ENCODE data around the gene PRUNE2. TPM values are rescaled to one million over a fixed set of nuclear protein-coding genes. Genes with fewer than 3 reads are reported as not detected.

PRUNE2 gene
- total RNA-seq, 2 donors from 2014 or later, result 12.1 to 90.0 TPM

DNA sequence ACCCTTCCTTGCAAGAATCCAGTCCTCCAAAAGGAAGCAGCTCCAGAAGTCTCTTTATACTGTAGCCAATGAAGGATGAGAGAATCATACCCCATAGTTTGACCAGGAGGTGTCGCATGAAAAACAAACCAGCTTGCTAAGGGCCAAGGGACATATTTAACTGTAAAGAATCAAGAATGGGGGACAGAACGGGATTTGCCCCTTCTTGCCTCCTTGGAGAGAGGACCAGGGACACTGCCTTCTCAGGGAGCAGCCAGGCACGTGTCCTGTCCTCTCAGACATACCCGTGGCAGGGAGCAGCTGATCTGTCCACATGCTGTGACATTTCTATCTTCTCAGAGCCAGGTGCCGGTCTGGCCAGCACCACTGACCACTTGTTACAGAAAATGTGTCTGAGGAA, 11.7 kb downstream of the PRUNE2 start:
- Histone ChIP-seq H3K4me3 (no peak overlapping the region), H3K36me3 (no peaks in the 10 kb centered on the region), H3K27me3 (no peaks in the 10 kb centered on the region), H3K4me1 (peaks cover 5% of the 10 kb centered on the region), H3K9ac (ENCODE audit: low read depth in 2 of 2, low read length in 2 of 2) (no peak overlapping the region), H3K27ac (peak overlapping the region; percentile 14), H3K9me3 (no peaks in the 10 kb centered on the region)
- TF ChIP-seq, protein P1, sequence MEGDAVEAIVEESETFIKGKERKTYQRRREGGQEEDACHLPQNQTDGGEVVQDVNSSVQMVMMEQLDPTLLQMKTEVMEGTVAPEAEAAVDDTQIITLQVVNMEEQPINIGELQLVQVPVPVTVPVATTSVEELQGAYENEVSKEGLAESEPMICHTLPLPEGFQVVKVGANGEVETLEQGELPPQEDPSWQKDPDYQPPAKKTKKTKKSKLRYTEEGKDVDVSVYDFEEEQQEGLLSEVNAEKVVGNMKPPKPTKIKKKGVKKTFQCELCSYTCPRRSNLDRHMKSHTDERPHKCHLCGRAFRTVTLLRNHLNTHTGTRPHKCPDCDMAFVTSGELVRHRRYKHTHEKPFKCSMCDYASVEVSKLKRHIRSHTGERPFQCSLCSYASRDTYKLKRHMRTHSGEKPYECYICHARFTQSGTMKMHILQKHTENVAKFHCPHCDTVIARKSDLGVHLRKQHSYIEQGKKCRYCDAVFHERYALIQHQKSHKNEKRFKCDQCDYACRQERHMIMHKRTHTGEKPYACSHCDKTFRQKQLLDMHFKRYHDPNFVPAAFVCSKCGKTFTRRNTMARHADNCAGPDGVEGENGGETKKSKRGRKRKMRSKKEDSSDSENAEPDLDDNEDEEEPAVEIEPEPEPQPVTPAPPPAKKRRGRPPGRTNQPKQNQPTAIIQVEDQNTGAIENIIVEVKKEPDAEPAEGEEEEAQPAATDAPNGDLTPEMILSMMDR (IDR thresholded peaks at IDR 0.05), result no peak
- intact Hi-C loops (cut with DNase I), result no loop called here
- DNase-seq, result no peak

DNA sequence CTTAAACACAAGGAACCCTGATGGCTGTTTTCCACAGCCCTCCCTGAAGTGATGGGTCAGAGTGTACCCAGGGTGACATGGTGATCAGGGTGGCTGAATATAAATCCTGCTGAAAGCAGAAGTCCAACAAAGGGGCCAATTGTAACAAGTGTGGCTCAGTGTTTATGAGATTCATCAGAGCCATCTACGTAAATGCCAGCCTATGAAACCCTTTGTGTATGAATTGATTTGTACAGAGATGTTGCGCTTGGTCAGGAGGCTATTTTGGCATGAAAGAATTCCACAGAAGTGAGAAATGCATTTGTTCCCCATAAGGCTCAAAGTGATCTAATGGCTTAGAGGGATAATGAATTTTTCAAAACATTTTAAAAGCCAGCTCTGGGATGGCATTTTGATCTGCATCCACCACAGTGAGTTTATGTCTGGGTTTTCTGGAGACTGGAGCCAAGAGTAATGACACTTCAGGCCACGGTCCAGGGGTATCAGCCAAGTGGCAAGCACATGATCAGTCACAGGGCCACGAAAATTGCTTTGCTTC, 12.4 kb downstream of the PRUNE2 start:
- H3K9me3 ChIP-seq, result no peaks in the 10 kb centered on the region
- no peaks in the 10 kb centered on the region for H3K27me3 ChIP-seq
- intact Hi-C loops (cut with DNase I), result no loop called here
- TF ChIP-seq, protein P1 (IDR thresholded peaks at IDR 0.05), result no peak
- H3K4me3 ChIP-seq, result no peak overlapping the region
- H3K27ac ChIP-seq, result no peak overlapping the region
- no peak for DNase-seq
- H3K4me1 ChIP-seq, result peaks cover 5% of the 10 kb centered on the region
- H3K9ac ChIP-seq (ENCODE audit: low read depth in 2 of 2, low read length in 2 of 2), result no peak overlapping the region
- H3K36me3 ChIP-seq, result no peaks in the 10 kb centered on the region

DNA sequence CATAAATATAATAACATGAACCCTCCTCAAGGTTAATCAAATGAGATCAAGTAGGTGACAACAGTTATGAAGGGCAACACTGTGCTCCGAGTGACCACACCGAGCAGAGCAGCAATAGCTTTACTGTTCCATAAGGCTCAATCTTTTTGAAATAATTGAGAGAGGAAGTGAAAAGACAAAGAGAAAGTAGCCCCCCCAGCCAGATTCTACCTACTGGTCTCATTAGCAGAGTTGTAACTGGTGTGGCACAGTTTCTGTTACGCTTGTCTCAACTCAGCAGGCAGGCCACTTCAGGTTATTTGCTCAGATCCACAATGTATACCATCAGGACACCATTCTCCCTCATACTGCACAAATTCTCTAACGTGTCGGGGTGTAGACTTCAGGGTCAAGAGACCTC, 14.0 kb downstream of the PRUNE2 start:
- H3K4me1 ChIP-seq, result no peaks in the 10 kb centered on the region
- no peaks in the 10 kb centered on the region for H3K27me3 ChIP-seq
- H3K9me3 ChIP-seq, result no peaks in the 10 kb centered on the region
- no peak overlapping the region for H3K4me3 ChIP-seq
- no peak for DNase-seq
- no peak overlapping the region for H3K9ac ChIP-seq (ENCODE audit: low read depth in 2 of 2, low read length in 2 of 2)
- TF ChIP-seq, protein P1 (IDR thresholded peaks at IDR 0.05), result no peak
- H3K27ac ChIP-seq, result no peak overlapping the region
- intact Hi-C loops (cut with DNase I), result no loop called here
- no peaks in the 10 kb centered on the region for H3K36me3 ChIP-seq

DNA sequence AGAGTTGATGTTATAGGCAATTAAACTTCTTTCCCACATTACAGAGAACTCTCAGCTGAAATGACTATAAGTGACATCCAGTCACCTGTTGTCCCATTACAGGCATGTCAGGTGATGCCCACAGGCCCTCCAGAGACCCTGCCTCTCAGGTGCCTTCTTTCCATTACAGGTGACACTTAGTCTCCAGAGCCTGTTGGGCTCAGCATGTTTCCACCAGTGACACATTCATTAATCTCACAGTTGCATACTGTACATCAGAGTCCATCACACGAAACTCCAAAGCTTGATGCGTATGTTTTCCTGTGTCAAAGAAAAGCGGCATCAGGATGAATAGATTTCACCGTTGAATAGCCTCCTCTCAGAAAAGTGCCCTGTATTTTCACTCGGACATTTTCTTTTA, 14.6 kb downstream of the PRUNE2 start:
- no peak for DNase-seq
- intact Hi-C loops (cut with DNase I), result no loop called here
- no peak overlapping the region for H3K9ac ChIP-seq (ENCODE audit: low read depth in 2 of 2, low read length in 2 of 2)
- no peak overlapping the region for H3K4me3 ChIP-seq
- no peak overlapping the region for H3K27ac ChIP-seq
- no peaks in the 10 kb centered on the region for H3K9me3 ChIP-seq
- no peaks in the 10 kb centered on the region for H3K36me3 ChIP-seq
- no peaks in the 10 kb centered on the region for H3K4me1 ChIP-seq
- no peaks in the 10 kb centered on the region for H3K27me3 ChIP-seq
- TF ChIP-seq, protein P1 (IDR thresholded peaks at IDR 0.05), result no peak

DNA sequence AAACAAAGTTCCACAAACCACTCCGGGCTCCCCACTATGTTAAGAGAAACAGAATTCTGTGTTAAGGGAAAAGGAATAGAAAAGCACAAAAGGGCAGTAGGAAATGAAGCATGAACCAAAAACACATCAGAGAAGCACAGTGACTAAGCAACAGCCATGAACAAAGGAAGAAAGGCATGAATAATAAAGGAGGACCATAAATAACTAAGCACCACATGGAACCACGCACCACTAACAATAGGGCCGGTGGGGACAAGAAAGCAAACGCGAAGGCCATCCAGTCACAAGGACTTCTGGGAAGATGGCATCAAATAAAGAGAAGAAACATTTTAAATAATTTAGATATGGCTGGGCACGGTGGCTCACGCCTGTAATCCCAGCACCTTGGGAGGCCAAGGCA, 18.0 kb downstream of the PRUNE2 start:
- intact Hi-C loops (cut with DNase I), result no loop called here
- H3K4me3 ChIP-seq, result no peak overlapping the region
- DNase-seq, result no peak
- H3K27me3 ChIP-seq, result no peaks in the 10 kb centered on the region
- H3K9me3 ChIP-seq, result no peaks in the 10 kb centered on the region
- no peaks in the 10 kb centered on the region for H3K36me3 ChIP-seq
- TF ChIP-seq, protein P1 (IDR thresholded peaks at IDR 0.05), result no peak
- H3K9ac ChIP-seq (ENCODE audit: low read depth in 2 of 2, low read length in 2 of 2), result peak overlapping the region in 1 of 2 donors; percentile 23
- H3K4me1 ChIP-seq, result no peaks in the 10 kb centered on the region
- peak overlapping the region; percentile 57 for H3K27ac ChIP-seq
